ENCODE data around the gene PTCD1.
"Not testable (repeated sequence)": the region's sequence is repeated elsewhere in the genome, so short reads cannot be mapped to it uniquely, and the experiment has no call there.

Gene PTCD1

DNA sequence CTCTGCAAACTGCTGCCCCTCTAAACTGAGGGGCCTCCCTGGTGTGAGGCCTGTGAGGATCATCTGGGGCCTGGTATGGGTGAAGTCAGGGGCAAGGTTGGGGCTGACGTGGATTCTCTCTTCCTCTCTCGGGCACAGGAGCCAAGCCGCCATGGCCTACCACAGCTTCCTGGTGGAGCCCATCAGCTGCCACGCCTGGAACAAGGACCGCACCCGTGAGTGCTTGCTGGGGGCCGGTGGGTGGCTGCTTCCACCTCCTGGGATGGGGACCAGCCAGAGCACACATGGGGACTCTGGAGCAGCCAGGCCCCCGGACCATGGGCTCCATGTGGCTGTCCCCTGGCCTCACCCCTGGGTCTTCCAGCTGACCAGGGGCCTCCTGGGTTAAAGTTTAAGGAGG, 53.0 kb downstream of the PTCD1 start:
- DNase-seq, result no peak

DNA sequence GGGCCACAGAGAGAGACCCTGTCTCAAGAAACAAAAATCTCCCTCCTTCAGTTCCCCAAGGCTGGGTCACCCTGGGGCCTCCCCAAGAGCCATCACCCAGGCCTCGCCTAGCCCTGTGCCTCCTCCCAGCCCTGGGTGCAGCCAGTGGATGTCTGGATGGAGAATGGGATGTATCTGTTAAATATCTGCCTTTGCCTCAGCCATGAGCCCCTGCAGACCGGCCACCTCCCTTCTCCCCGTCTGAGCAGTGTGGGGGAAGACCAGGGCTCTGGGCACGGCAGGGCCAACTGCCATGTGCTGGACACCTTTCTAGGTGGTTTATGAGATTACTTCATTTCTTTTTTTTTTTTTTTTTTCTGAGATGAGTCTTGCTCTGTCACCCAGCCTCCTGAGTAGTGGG, 54.1 kb downstream of the PTCD1 start:
- DNase-seq, result no peak

DNA sequence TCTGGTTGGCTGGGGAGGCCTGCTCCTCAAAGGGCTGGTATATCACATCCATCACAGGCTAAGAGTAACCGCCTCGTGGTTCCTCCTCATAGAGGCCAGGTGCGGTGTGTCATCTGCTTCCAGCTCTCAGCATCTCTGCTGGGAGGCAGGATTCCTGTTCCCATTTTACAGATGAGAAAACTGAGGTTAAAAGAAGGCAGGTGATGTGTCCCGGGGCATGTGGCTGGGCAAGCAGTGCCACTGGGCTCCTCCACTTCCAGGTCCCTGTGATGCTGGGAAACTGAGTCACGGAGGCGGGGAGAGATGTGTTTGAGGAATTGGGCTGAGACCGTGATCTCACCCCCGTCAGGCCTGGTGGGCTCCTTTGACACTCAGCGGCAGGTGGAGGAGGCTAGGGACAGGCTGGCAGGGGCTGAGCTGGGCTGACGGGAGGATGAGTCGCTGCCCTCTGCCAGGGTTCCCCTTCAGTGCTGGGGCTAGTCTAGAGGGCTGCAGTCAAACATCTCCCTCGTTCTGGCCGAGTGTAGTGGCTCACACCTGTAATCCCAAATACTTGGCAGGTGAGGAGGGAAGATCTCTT, 54.7 kb downstream of the PTCD1 start:
- DNase-seq, result no peak

DNA sequence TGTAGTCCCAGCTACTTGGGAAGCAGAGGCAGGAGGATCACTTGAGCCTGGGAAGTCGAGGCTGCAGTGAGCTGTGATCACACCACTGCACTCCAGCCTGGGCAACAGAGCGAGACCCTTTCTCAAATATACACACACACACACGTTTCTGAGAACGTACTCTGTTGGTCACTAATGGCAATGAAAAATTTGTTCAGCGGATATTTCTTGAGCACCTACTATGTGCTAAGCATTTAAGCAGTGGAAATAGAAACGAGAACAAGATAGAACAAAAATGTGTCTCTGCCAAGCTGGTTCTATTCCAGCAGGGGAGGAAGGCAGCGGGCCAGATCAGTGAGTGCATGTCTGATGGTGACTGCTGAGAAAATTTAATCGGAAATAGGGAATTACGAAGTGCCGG, 55.4 kb downstream of the PTCD1 start:
- DNase-seq, result no peak

DNA sequence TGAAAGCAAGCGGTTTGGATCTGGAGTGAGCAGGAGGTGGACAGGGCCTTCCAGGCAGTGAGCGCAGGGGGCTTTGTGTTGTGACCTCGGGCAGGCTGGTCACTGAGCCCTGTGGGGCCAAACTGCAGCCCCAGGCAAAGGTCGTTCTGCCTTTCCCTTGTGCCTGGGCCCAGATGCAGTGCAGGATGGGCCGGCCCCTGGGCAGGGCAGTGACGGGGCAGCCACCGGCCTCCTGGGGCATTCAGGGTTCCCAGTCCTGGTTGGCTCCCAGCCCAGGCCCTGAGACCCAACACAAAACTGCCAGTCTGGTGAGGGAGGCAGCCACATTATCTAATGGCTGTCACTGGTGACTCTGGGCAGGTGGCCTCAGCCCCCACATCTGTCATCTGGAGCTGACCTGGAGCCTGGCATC, 56.9 kb downstream of the PTCD1 start:
- no peak for DNase-seq

DNA sequence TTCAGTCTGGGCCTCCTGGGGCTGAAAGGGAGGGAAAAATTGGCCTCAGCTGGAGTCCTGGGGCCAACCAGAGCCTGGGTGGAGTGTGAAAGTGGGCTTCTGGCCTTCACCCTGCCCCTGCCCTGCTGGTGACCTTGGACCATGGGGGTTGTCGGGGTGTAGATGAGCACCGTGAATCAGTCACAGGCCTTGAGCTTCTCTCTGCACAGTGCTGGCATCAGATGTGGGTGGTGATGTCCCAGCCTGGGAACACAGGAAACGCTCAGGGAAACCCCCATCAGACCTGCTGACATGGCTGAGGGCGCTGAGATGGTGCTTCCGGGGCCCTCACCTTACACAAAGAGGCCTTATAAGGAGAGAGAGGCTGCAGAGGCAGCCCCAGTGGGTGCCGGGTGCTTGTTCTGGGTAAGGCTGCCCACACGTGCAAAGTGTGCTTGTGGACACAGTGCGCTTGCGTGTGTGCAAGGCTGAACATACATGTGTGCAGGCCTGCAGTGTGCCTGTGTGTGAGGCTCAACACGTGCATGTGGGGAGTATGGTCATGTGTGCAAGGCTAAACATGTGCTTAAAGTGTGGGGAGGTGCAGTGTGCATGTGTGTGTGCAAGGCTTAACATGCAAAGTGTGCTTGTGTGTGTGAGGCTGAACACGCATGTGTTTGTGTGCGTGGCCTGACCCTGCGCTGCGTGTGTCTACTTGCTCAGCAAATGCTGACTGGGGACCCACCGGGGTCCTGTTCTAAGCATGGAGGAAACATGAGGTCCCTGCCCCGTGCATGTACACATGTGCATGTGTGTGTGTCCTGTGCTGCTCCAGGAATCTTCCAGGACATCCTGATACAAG, 57.6 kb downstream of the PTCD1 start:
- DNase-seq, result peak; percentile 96

DNA sequence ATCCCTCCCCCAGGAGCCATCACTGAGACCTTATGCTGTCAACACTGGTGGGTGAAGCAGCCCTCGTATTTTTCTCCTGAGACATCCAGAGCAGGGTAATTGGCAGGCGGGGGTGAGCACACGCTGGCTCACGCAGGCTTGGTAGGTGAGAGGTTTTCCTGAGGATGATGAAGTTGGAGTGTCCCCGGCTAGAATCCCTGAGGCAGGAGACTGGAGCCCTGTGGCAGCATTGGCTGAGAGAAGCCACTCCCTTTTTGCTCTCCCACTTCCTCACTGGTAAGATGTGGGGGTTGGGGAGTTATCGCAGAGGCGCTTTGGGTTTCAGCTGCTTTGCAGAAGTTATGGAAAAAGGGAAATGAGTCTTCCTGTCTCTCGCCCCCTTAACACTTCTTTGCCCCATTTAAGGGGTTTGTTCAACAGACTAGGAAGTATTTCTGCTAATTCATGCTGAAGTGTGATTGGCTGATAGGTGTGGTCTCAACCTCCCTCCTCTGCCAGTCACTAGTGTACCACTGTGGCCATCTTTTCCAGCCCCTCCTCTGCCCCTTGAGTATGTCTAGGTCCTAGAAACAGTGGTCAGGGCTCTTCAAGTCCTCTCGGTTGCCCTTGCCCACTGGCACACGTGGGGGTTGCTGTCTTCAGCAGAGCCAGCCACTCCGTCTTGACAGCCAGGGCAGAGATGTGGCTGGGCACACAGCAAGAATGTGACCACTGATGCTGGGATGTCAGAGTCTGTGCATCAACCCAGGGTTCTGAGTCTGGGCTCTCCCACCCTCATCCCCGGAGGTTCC, 58.4 kb downstream of the PTCD1 start:
- DNase-seq, result peak; percentile 66

DNA sequence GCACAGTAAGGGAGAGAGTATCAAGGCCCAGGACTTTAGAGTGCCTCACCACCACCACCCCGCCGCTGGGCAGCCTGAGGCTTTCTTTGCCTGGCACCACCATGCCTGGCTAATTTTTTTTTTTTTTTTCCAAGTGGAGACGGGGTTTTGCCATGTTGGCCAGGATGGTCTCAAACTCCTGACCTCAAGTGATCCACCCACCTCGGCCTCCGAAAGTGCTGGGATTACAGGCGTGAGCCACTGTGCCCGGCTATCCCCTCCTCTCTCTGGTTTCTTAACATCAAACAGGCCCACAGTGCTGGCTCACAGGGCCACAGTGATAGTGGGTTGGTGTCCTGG, 58.9 kb downstream of the PTCD1 start:
- not testable (repeated sequence) for DNase-seq

DNA sequence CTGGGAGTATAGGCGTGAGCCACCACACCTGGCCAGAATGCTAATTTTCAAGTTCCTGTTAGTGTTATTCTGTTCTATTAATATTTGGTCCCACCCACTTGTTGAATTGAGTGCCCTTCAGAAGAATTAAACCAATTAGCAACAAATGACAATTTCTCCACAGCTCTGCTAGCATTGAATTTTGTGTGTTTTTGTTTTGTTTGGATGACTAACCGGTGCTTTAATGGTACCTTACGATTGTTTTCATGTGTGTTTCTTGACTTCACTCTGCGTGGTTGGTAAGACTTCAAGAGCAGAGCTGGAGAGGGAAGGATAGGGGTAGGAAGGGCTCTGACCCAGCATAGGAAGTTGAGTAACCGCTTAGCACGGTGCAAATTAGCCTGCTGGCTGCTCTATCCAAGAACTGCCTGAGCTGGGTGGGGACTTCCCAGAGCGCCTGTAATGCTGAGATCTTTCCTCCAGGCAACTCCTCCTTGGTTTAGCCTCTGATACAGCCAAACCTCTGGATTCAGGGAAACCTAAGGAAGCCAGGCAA, 59.5 kb downstream of the PTCD1 start:
- DNase-seq, result peak; percentile 73

DNA sequence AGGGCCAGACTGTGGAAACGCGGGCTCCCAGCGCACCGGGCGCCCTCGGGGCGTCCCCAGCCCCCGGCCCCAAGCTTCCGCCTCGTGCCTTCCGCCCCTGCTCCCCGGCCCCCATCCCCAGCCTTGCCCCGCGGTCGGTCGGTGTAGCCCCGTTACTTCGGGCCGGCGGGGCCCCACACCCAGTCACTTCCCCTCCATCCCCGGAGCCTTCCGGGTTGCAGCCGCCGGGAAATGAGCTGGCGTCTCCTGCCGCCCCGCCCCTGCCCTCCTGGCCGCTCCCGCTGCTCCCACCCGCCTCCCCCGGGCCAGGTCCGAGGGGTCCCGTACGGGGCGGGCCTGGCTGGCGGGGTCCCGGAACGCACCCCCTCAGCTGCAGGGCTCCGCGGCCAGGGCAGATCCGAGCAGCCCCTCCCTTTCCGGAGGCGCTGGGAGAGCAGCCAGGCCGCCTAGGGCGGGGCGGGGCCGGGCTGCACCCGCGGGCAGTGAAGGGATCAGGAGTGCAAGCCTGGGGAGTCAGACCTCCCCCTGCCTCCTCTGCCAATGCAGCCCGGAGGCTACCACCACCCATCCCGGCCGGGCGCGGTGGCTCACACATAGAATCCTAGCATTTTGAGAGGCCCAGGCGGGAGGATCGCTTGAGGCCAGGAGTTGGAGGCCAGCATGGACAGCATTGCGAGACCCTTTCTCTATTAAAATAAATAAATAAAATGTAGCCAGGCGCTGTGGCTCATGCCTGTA, 63.4 kb downstream of the PTCD1 start:
- peak; percentile 76 for DNase-seq

DNA sequence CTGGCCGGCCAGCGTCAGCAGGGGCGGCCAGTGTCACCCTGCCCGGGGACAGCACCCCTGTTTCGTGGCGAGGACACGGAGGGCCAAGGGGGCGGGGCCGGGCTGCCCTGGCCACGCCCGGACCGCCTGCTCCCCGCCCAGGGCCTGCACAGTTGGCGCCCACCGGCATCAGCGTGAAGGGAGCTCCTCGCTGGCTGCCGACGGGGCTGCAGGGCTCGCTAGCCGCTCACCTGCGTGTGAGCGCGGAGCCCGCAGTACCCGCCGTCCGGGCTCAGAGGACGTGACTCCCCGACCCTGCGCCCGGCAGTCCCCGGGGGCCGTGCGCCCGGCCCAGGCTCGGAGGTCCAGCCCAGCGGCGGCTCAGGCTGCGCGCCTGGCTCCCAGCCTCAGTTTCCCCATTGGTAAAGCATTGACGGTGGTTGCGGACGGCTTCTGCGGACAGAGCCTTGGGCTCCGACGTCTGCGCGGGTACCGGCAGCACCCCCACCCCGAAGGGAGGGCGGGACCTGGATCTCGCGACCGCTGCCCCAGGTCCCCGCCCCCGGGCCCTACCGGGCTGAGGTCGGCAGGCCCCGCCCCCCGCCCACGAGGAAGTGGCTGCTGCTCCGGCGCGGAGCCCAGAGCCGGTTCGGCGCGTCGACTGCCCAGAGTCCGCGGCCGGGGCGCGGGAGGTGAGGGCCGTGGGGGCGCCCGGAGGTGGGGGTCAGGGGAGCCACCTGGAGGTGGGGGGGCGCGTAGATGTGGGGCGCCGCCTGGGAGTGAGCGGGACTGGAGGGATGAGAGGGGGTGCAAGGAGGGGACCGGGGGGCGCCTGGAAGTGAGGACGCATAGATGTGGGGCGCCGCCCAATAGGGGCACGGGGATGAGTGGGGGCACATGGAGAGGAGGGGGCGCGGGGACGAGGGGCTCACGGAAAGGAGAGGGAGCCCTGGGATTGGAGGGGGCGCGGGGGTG, 64.2 kb downstream of the PTCD1 start, which contains the start of gene ARPC1B:
Gene ARPC1B (plus strand): TSS at position 620 of the 954 bp plus-strand sequence. CDS start 10,985 bp downstream, outside the sequence.
- DNase-seq, result peak; percentile 88

DNA sequence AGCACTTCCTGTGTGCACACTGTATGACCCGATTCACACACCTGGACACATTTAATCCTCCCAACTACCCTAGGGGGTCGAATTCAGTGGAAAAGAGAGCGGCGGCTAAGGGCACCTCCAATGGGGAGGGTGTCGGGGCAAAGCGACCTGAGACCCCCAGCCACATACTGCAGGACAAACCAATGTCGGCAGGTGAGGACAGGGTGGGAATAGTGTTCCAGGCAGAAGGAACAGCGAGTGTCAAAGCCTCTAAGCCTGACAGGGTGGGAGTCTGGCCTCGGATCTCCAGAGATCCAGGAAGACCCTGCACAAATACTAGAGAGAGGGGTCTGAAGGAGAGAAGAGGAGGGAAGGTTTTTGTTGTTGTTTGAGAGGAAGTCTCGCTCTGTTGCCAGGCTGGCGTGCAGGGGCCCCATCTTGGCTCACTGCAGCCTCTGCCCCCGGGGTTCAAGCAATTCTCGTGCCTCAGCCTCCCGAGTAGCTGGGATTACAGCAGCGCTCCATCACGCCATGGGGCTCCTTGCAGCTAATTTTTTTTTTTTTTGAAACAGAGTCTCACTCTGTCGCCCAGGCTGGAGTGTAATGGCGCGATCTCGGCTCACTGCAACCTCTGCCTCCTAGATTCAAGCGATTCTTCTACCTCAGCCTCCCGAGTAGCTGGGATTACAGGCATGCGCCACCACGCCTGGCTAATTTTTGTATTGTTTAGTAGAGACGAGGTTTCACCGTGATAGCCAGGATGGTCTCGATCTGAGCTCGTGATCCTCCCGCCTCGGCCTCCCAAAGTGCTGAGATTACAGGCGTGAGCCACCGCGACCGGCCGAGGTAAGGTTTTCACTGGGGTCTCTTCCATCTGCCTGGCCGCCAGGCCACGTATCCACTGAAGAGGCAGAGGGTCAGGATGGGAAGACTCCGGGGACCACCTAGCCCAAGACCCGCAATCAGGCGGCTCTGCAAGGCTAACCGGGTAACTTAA, 65.2 kb downstream of the PTCD1 start:
- DNase-seq, result no peak

DNA sequence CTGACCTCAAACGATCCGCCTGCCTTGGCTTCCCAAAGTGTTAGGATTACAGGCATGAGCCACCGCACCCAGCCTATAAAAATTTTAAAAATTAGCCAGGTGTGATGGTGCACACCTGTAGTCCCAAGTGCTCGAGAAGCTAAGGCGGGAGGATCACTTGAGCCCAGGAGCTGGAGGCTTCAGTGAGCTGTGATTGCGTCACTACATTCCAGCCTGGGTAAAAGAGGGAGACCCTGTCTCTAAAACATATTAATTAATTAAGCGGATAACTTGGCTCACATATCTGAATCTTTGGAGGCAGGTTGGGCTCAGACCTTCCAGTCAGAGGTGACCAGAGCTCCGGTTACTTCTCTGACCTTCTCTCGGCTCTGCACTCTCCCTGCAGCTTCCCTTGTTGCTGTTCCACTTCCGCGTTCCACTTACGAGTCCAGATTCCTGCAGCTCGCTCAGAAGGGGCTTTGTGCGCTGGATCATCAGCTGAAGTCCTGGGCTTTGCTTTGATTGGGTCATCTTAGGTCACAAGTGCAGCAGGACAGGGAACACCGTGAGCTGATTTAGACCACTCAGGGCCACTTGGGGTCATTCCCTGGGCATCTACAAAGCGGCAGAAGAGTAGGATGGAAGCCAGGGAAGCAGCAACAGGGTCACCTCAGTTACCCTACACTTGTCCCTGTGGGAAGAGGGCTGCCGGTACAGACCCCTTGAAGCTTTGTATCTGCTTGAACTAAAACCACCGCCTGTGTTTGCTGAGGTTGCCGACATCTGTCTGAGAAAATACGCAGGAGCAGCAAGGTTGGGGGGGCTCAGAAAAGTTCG, 66.1 kb downstream of the PTCD1 start:
- DNase-seq, result no peak

DNA sequence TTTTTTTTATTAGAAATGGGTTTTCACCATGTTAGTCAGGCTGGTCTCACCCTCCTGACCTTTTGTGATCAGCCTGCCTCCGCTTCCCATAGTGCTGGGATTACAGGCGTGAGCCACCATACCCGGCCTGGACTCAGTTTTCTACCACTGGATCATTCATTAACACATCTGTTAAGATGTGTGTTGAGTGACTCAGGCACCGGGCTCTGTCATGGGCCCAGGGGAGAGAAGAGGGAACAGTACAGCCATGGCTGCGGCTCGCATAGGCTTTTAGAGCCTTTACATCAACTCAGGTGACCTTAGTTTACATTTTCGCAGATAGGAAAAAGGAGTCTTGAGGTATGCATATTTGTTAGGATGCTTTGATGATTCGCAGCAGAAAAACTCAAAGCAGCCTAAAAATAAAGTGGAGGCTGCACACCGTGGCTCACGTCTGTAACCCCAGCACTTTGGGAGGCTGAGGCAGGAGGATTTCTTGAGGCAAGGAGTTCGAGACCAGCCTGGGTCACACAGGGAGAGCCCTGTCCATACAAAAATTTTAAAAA, 67.2 kb downstream of the PTCD1 start:
- DNase-seq, result no peak

DNA sequence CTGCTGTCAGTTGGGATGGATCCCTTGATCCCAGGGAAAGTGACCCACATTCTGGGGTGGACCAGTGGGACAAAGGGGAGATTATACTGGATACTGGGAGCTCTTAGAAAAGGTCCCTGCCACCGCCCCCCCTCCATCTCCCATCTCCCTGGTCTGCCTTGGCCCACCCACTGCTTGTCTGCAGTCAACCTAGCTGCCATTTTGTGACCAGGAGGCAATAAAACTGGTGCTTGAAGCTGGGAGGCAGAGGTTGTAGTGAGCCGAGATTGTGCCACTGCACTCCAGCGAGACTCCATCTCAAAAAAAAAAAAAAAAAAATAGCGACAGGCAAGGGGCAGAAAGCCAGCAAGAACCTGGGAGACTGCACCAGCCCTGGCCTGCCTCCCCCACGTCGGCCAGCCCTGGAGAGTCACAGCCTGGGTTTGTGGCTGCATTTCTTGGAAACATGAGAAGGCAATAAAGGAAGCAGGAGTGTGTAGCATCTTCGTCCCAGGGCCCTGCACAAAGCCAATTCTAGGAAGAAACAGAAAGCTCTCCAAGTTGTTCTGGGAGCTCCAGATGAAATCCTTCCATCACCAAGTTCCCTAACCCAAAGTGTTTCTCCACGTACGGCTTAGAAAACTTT, 68.7 kb downstream of the PTCD1 start:
- DNase-seq, result no peak

DNA sequence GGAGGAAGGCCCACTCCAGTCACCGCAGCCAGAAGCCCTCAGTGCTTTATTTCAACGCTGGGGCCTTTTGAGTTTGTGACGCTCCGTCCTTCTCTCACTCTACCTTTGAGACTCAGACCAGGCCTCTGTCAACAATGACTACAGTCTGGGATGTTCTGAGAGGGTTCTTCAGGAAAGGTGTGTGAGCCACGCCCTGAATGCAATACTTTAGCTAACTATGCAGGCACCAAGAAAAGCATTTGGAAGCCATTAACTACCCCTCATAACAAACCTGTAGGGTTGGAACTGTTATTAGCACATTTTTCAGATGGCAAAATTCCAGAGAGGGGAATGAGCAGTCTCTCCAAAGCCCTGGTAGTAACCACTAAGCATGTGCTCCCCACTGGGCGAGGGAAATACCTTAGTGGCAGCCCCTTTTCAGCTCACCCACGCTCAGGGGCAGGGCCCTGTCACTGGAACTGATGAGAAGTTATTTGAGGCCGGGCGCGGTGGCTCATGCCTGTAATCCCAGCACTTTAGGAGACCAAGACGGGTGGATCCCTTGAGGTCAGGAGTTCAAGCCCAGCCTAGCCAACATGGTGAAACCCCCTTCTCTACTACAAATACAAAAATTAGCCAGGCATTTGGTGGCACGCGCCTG, 69.7 kb downstream of the PTCD1 start:
- DNase-seq, result no peak

Measured in CD4-positive, alpha-beta T cell treated with Interleukin-21 for 1 hour (primary cell).